ENCODE data around the gene FAM120B.

FAM120B gene

GRCh38 chr6:170423814-170424603 is 117.5 kb downstream of the FAM120B start:
- no peak for DNase-seq (ENCODE audit: low read depth)
- TF ChIP-seq CTCF (IDR thresholded peaks at IDR 0.05; ENCODE audit: control insufficient read depth, insufficient read depth, low read depth, low read length, missing control alignments), result no peak
- no peak overlapping the region for H3K4me3 ChIP-seq (ENCODE audit: control insufficient read depth, low read depth, low read length)

- H3K4me3 ChIP-seq (ENCODE audit: control insufficient read depth, low read depth, low read length), result no peak overlapping the region
- TF ChIP-seq CTCF (IDR thresholded peaks at IDR 0.05; ENCODE audit: control insufficient read depth, insufficient read depth, low read depth, low read length, missing control alignments), result no peak
Measured at GRCh38 chr6:170424604-170425126, 118.1 kb downstream of the FAM120B start.

GRCh38 chr6:170429450-170429849 is 122.9 kb downstream of the FAM120B start:
- no peak for TF ChIP-seq CTCF (IDR thresholded peaks at IDR 0.05; ENCODE audit: control insufficient read depth, insufficient read depth, low read depth, low read length, missing control alignments)
- H3K4me3 ChIP-seq (ENCODE audit: control insufficient read depth, low read depth, low read length), result no peak overlapping the region
- DNase-seq (ENCODE audit: low read depth), result no peak

More at GRCh38 chr6:170424604-170425126, 118.1 kb downstream of the FAM120B start:
- DNase-seq (ENCODE audit: low read depth), result no peak

- TF ChIP-seq CTCF (IDR thresholded peaks at IDR 0.05; ENCODE audit: control insufficient read depth, insufficient read depth, low read depth, low read length, missing control alignments), result no peak
- no peak overlapping the region for H3K4me3 ChIP-seq (ENCODE audit: control insufficient read depth, low read depth, low read length)
- no peak for DNase-seq (ENCODE audit: low read depth)
Measured at GRCh38 chr6:170433163-170434116, 126.9 kb downstream of the FAM120B start.

- H3K4me3 ChIP-seq (ENCODE audit: control insufficient read depth, low read depth, low read length), result no peak overlapping the region
- no peak for DNase-seq (ENCODE audit: low read depth)
- no peak for TF ChIP-seq CTCF (IDR thresholded peaks at IDR 0.05; ENCODE audit: control insufficient read depth, insufficient read depth, low read depth, low read length, missing control alignments)
Measured at GRCh38 chr6:170434117-170434820, 127.7 kb downstream of the FAM120B start.

GRCh38 chr6:170434821-170435155 is 128.2 kb downstream of the FAM120B start:
- DNase-seq (ENCODE audit: low read depth), result no peak
- TF ChIP-seq CTCF (IDR thresholded peaks at IDR 0.05; ENCODE audit: control insufficient read depth, insufficient read depth, low read depth, low read length, missing control alignments), result no peak
- H3K4me3 ChIP-seq (ENCODE audit: control insufficient read depth, low read depth, low read length), result no peak overlapping the region
